Bone marrow (tissue), 2 donors: ENCODE measurements around the gene PINK1.
"Not testable (repeated sequence)": the region's sequence is repeated elsewhere in the genome, so short reads cannot be mapped to it uniquely, and the experiment has no call there.

Experiments
- DNase-seq, 2 donors: peaks; one replicate each; lab custom pipeline; 2025; lab: John Stamatoyannopoulos, UW

Gene PINK1

DNA sequence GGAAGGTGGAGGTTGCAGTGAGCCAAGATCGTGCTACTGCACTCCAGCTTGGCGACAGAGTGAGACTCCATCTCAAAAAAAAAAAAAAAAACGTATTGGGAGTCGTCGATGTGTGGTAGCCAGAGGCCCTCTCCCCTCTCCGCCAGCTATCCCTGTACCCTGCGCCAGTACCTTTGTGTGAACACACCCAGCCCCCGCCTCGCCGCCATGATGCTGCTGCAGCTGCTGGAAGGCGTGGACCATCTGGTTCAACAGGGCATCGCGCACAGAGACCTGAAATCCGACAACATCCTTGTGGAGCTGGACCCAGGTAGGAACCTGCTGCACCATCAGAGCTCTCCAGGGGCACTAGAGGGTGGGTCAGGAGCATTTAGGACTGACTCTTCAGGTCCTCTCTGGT, 12.2 kb downstream of the PINK1 start:
- DNase-seq: no peak

DNA sequence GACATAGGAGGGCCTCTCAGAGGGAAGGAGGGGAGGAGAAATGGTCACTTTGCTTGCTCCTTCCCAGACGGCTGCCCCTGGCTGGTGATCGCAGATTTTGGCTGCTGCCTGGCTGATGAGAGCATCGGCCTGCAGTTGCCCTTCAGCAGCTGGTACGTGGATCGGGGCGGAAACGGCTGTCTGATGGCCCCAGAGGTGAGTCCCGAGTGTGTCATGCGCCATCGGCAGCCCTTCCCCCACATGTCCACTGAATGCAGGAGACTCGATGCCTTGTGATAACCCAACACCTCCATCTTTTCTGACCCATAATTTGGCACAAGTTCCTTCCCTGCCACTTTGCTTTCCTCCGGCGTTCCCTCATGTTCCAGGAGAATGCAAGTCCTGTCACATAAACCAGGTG, 15.2 kb downstream of the PINK1 start:
- DNase-seq: no peak

DNA sequence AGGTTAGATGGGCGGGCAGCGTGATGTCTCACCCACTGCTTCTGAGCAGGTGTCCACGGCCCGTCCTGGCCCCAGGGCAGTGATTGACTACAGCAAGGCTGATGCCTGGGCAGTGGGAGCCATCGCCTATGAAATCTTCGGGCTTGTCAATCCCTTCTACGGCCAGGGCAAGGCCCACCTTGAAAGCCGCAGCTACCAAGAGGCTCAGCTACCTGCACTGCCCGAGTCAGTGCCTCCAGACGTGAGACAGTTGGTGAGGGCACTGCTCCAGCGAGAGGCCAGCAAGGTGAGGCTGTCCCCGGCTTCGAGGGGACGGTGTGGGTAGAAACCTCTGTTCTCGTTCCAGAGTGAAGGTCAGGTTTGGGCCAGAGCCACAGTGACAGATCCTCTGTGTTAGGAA, 15.7 kb downstream of the PINK1 start:
- no peak for DNase-seq

DNA sequence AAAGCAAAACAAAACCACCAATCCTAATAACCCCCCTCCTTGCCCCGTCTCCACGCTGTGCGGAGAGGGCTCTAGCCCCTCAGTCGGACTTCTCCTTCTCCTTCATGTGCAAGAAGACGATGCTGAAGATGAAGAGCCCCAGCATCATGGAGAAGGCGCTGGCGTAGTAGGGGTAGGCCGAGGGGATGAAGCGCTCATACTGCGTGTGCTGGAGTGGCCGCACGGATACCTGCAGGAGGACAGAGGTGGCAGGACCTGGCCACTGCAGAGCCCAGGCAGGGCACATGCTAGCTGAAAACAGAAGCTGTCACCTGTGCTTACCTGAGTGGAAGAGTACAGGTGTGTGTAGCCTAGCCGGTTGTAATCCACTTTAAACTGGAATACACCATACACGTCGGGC, 19.0 kb downstream of the PINK1 start:
- no peak for DNase-seq

DNA sequence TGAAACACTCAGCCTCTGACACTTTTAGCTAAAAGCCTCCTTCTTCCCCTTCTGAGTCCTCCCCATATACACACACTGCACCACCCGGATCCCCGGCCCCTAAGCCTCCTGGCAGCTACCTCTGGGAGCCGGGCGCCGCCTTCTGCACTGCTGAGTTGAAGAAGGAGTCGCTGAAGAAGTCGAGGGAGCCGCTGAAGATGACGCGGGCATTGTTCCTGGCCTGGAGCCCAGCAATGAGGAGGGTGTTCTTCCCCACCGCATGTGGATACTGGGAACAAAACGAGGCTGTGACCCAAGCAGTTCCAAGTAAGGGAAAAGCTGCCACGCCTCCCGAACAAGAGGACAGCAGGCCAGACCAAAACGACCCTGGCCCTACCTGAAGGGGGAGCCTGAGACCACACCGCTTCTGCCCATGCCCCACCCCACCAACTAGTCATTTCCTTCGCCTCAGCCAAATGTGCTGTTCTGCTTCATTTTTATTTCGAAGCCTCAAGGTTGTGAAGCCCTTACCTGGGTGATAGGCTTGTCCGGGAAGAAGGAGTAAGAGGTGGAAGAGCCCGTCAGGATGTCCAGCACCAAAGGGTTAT, 20.9 kb downstream of the PINK1 start:
- no peak for DNase-seq

DNA sequence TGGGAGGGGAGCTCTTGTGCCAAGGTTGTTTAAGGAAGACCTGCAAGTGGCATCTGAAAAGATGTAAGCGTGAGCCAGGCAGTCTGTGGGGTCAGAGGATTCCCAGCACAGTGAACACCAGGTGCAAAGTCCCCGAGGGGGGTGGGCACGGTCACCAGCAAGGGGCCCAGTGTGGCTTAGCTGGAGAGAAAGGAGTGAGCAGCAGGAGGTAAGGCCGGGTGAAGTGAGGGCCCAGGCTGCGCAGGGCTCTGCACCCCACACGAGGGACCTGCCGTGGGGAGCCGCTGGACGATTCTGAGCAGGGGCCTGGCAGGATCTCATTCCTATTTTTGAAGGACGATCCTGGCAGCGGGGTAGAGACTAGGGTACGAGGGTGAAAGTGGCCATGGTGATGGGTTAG, 23.8 kb downstream of the PINK1 start:
- no peak for DNase-seq

DNA sequence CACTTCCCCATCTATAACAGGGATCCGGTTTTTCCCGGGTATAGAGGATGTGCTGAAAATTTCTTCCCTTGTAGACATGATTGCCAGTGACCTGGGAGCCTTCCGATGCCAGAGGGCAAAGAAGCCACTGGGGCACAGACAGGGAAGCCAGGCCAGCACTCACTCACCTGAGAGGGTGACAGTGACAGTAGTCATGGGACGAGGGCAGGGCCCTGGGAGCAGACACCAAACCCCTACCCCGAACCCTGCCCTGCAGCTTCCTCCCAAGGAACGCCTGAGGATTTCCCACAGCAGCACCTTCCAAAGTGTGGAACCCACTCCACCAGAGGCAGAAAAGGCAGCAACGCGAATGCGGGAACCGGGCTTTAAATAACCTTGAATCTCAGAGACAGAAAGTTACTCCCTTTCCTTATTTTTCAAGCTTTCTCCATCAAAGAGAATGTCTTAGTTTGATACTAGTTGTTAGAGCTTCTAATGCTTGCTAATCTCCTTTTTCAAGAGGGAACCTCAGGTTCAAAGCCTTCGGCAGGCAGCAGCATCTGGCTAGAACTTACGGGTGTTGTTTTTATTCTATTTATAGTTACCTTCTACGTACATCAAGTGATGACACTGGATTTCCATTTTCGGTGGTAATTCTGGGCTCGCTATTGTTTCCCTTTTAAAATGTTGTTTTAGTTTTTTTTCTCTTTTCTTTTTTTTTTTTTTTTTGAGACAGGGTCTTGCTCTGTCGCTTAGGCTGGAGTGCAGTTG, 25.1 kb downstream of the PINK1 start:
- DNase-seq: no peak

DNA sequence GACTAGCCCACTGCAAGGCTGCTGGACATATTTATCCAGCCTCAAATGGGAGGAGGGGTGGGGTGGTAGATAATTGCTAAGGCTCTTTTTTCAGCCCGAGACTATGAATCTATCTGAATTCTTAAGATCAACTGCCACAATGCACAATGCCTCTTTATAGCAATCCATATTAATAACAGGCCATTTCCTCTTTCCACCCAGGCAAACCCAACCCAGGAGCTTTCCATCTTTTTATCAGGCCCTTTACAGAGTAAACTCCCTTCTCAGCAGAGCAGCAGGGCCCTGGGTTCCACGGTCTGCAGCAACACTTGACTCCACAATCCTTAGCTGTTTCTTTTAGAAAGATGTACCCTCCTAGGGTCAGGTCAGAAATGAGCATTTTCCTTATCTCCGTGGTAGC, 27.1 kb downstream of the PINK1 start:
- DNase-seq: no peak

DNA sequence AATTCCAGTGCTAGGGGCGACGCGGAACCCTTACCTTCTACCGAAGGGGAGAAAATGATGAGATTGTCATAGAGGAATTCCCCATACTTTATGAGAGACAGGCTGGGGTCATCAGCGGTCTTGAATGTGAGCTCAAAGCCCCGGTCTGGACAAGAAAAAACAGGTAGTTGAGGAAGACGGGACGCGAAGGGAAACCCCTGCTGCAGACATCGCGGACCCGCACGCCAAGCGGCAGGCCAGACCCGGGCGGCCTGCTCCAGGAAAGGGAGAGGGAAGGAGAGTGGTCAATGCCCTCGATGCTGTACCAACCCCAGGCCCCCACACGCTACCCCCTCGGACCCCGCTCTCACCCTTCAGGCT, 27.6 kb downstream of the PINK1 start:
- DNase-seq: no peak

DNA sequence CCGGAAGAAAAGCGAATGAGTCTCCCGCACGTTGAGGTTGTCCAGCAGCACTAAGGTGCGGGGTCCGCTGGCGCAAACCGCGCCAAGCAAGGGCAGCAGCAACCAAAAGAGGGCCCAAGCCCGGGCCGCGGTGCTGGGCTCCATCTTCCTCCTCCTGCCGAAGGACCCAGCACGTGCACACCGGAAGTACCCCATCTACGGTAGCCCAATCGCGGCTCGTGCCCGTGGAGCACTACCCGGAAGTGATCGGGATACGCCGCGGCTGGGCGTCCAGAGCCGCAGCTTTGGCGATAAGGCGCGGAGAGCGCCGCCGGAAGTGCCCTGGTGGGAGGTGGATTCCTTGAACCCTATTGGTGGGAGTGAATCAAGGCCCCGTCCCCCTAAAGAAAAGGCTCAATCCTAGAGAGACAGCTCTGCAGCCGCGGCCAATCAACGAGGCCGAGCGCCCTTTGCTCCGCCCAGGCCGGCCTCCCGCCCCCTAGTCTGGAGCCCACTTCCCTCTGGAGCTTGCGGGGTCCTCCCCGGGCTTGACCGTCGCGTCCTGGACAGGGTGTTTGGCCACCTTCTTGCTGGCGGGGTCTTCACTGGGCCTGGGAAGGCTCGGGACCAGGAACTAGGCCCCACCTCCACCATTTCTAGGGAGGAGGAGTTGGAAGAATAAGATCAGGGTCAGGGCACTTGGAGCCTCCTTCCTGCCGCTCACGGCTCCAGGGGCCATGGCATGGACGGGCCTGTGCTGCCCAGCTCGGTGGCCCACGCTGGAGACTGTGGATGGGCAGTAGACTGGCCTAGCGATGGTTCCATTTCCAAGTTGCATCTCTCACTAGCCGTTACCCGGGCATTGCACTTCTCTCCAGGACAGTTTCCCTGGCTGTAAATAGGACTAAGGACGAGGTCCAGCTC, 28.2 kb downstream of the PINK1 start, which contains the start of gene DDOST:
Gene DDOST (minus strand): TSS at position 163 of the 903 bp plus-strand sequence. CDS start 19 bp downstream, at position 144.
- DNase-seq: peak; percentile 53 to 93

DNA sequence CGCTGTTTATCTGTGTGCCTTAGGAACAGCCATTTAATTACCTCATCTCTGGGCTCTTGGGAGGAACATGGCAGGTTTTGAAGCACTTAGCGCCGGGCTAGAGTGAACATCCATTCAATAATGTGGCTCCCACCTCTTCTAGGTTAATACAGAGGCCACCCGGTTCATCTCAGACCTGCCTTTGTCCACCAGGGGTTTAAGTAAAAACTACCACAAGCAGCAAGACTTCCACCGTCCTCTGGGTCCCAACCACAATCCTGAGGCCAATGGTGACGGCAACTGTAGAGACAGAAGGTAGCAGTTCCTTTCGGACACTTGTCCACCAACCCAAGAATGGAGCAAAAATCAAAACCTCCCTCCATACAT, 28.8 kb downstream of the PINK1 start:
- no peak for DNase-seq

DNA sequence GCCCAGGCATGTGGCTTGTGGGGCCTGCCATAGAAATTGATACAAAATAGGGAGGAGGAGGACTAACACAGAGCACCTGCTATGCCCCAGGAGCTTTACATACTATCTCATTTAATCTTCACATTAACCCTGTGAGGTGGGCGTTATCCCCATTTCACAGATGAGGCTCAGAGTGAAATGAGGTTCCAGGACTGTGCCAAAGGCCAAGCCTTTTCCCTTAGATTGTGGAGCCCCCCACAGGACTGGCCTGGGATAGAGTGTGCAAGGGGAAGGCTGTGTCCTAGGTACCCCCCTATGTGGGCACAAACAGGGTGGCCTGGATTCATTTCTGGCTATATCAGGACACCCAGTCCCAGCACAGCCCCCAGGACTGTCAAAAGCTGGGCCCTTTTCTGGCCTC, 30.1 kb downstream of the PINK1 start:
- DNase-seq: no peak

DNA sequence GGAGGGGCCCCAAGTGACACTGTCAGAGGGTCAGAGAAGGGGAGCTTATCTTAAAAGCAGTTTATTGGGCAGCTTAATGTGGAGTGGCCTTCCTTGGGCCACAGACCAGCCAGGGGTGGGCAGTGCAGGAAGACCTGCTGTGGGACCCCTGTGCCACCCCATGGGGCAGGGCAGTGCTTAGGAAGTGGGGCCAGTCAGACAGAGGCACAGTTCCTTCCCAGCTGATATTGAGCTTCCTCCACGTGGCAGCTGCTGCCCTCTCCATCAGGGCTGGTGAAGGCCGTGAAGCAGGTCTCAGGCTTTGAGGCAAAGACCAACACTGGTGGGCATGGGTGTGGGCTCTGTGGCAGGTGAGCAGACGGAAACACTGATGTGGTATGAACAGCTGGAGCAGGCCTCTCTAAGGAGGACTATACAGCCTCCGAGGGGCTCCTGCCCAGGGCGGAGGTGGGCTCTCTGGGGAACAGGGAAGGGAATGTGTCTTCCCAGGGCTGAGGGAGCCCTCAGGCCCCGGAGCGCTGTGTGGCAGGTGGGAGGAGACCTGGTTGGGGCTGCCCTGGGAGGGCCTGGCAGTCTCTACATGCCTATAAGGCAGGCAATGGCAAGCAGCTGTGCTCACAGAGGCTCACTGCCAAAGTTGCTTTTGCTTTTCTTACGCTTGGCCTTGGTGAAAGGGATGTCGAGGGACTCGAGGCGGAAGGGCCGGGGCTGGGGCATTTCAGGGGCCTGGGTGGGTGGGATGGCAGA, 30.9 kb downstream of the PINK1 start:
- no peak for DNase-seq

DNA sequence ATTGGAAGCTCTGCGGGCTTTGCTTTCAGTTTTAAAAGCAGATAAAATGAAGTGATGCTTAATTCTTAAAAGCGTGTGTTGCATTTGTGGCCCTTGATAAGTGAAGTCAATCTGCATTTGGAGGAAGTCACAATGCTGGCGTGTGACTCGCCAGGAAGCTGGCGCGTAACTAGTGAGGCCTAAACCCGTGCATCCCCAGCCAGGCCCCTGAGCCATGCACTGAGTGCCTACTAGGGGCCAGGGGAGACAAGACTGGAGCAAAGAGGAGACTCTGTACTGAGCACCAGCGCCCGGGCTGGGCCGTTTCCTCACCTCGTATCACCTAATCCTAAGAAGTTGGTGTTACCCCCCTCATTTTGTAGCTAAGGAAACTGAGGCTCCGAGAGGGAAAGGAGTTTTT, 32.5 kb downstream of the PINK1 start:
- peak in 1 of 2 donors; percentile 42 for DNase-seq

DNA sequence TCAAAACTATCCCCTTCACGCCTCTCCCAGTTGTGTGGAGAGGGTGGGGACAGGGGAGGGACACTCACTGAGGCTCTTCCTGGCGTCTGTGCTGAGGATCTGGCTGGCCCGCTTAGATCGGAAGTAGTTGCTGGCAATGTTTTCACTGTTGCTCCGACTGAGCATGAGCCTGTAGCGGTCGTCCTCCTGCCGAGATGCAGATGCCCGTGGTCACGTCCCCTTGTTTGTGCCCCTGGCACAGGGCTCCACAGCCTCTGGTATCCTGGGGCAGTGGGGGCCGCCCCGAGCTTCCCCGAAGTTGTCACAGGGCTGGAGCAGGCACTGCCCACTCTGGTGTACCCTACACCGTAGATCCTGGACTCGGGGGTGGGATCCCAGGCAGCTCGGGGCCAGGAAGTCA, 32.9 kb downstream of the PINK1 start:
- DNase-seq: no peak

DNA sequence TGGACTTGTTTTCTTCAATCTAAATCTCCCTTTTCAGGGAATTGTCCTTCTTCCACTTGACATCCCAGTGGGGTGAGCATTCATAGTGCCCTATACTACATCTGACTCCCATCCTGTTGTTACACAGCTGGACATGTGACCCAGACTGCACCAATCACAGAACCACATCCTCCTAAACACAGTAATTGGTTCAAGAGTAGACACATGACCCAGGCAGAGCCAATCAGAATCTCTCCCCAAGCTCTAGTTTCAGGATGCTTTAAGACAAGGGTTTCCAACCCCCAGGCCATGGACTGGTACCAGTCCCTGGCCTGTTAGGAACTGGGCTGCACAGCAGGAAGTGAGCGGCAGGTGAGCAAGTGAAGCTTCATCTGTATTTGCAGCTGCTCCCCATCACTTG, 33.5 kb downstream of the PINK1 start:
- no peak for DNase-seq

DNA sequence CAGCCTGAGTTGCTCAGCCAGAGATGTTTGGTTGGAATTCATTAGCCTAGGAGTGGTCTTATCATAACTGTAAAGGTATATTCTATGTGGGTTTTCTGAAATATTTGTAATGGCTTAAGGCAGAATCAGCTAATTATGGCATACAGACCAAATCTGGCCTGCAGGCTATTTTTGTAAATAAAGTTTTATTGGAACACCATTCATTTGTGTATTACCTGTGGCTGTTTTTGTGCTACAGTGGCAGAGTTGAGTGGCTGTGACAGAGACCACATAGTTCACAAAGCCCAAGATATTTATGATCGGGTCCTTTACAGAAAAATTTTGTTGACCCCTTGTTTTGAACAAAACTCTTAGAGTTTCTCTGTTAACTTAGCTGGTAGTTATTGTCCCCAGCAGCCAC, 35.3 kb downstream of the PINK1 start:
- no peak for DNase-seq

DNA sequence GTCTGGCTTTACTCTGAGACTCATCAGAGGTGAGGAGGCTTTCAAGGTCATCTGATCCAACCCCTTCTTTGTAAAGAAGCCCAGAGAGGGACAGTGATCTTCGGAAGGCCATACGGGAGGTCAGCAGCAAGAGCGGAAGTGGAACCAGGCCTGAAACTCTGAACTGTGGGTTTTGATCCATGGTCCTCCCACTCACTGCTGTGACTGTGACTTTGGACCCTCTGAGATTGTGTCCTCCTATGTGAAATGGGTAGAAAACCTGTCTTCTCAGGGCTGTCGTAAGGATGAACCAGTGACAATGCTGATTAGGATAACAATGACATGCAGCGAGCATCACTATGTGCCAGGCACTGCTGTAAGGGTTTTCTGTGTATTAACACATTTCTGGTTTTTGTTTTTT, 37.7 kb downstream of the PINK1 start:
- DNase-seq: no peak

DNA sequence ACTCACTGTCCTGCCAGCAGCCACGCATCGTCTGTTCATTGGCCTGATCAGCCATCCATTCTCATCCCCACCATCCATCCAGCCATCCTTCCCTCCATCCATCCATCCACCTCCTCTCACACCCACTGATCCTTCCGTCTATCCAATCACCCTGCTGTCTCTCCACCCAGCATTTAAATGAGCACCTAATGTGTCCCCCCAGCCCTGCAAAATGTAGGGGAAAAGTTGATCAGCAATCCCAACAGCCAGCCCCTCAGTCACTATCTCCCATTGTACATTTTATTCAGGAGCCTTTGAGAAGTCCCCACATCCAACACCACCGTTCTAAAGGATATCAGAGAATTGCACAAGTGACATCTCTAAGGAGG, 39.0 kb downstream of the PINK1 start:
- DNase-seq: no peak

DNA sequence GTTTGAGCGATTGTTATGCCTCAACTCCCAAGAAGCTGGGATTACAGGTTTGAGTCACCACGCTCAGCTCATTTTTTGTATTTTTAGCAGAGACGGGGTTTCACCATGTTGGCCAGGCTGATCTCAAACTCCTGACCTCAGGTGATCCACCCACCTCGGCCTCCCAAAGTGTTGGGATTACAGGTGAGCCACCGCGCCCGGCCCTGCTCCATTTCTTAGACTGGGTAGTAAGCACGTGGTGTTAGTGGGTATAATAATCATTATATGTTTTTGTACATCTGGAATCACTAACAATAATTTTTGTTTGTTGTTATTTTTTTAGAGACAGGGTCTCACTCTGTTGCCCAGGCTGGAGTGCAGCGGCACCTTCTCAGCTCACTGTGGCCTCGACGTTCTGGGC, 40.4 kb downstream of the PINK1 start:
- not testable (repeated sequence) for DNase-seq

DNA sequence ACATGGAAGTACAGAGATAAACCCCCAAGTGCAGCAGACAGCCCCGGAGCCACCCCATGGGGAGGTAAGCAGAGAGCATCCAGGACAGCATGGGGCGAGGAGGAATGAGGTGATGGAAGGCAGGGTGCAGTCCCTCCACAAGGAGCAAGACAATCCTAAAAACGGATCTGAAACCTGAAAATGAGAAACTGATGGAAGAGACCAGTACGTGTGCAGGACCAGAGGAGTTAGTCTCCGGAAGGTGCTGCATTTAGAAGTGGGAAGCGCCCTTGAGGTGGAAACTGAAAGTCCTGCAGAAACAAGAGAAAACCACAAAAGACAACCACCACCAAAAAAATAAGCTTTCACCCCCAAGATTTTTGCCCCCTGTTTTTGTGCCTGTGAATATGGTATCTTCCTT, 45.3 kb downstream of the PINK1 start:
- peak in 1 of 2 donors; percentile 3 for DNase-seq

DNA sequence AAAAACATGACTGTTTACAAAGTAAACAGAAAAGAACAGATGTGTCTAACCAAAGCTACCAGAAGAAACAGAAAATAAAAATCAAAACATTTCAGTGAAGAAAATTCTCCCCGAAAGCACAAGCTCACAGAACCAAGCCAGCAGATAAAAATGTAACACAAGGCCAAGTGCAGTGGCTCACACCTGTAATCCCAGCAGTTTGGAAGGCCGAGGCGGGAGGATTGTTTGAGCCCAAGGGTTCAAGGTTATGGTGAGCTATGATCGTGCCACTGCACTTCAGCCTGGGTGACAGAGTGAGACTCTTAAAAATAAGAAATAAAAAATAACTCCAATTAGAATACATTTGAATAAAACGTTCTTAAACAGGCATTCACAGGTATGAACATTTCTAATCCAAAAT, 47.0 kb downstream of the PINK1 start:
- no peak for DNase-seq
